Activated T-cell treated with anti-CD3 and anti-CD28 coated beads for 4 hours (primary cell): ENCODE data around the gene OR2B2.

Experiments
- DNase-seq: peaks from one replicate; pipeline ENCODE4 v3.0.0-alpha.2; 2020

OR2B2 gene

GRCh38 chr6:27893059-27893835 is 18.9 kb downstream of the OR2B2 start:
- peak; percentile 67 for DNase-seq

DNA sequence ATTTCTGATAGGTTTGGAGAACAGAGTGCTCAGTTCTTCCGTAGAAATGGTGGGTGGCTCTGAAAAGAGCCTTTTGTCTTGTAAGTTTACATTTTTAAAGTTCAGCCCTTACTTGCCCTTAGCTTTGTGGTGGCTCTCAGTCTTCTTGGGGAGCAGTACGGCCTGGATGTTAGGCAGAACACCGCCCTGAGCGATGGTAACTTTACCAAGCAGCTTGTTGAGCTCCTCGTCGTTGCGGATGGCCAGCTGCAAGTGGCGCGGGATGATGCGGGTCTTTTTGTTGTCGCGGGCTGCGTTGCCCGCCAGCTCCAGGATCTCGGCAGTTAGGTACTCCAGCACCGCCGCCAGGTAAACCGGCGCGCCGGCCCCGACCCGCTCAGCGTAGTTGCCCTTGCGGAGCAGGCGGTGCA is 19.5 kb downstream of the OR2B2 start:
- no peak for DNase-seq

GRCh38 chr6:27891320-27891875 is 20.8 kb downstream of the OR2B2 start:
- no peak for DNase-seq

DNA sequence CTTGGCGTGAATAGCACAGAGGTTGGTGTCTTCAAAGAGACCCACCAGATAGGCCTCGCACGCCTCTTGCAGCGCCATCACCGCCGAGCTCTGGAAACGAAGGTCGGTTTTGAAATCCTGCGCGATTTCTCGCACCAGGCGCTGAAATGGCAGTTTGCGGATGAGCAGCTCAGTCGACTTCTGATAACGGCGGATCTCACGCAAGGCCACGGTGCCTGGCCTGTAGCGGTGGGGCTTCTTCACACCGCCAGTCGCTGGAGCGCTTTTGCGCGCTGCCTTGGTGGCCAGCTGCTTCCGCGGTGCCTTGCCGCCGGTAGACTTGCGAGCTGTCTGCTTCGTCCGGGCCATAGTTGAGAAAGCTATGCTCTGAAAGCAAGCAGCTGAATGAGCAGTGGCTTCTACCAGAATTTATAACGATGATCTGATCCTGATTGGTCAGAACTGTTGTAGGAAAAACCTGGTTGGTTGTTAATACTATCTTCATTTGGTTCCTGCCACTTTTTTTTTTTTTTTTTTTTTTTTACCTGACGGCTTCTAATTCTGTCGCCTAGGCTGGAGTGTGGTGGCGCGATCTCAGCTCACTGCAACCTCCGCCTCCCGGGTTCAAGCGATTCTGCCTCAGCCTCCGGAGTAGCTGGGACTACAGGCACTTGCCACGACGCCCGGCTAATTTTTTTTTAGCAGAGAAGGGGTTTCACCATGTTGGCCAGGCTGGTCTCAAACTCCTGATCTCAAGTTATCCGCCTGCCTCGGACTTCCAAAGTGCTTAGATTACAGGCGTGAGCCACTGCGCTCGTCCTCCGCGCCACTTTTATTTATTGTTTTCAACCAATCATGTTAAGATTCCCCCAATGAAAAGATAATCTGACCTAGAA is 21.5 kb downstream of the OR2B2 start:
- peak; percentile 23 for DNase-seq

GRCh38 chr6:27889628-27890444 is 22.4 kb downstream of the OR2B2 start:
- DNase-seq, result no peak

DNA sequence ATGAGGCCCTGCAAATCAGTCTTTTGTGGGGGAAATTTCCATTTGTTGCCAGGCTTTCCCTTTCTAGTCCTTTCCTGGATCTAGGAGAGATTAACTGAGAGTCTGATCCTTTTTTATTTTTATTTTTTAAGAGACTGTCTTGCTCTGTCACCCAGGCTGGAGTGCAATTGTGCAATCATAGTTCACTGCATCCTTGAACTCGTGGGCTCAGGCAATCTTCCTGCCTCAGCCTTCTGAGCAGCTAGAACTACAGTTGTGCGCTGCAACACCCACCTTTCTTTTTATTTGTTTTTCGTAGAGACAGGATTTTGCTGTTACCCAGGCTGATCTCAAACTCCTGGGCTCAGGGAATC is 22.9 kb downstream of the OR2B2 start:
- DNase-seq, result no peak

GRCh38 chr6:27888566-27888965 is 23.6 kb downstream of the OR2B2 start:
- DNase-seq, result no peak

DNA sequence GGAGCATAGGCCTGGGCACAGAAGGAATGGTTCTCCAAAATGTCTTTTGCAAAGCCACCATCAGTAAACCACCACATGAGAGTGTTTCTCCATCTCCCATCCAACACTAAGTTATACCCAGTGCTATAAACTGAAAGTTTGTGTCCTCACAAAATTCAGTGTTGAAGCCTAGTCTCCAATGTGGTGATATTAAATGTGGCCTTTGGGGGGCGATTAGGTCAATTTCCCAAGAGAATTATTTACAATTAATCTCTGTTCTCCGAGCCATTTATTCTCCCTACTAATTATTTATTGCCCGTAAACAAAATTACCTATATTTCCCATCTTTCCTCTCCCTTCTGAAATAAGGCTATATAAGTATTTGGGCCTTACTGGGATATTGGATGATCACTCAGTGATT is 26.1 kb downstream of the OR2B2 start:
- no peak for DNase-seq

GRCh38 chr6:27883136-27883535 is 29.1 kb downstream of the OR2B2 start:
- DNase-seq, result no peak

DNA sequence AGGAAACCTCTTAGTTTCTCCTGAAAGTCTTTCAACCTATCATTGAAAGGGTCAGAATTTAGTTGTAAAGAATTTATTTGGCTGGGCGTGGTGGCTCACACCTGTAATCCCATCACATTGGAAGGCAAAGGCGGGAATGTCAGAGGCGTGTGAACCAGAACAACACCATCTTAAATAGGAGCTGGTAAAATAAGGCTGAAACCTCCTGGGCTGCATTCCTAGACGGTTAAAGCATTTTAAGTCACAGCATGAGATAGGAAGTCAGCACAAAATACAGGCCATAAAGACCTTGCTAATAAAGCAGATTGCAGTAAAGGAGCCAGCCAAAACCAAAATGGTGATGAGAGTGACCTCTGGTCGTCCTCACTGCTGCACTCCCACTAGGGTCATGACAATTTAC is 29.6 kb downstream of the OR2B2 start:
- no peak for DNase-seq

DNA sequence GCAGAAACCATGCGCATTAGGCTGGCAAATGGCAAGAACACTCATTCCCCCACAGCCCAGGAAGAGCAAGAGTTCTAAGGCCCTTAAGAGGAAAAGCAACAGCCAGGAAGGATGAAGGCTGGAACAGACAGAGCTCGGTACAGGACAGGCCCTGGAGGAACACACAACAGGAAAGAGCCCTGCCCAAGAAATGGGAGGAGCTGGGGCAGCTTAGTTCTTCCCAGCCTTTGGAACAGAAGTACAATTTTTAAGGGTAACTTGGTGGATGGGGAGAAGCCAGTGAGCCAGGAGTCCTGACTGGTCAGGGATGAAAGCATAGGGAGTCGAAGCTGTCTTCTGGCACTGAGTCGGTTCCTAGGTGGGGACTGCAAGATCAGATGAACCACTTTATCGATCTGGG is 32.4 kb downstream of the OR2B2 start:
- DNase-seq, result no peak

DNA sequence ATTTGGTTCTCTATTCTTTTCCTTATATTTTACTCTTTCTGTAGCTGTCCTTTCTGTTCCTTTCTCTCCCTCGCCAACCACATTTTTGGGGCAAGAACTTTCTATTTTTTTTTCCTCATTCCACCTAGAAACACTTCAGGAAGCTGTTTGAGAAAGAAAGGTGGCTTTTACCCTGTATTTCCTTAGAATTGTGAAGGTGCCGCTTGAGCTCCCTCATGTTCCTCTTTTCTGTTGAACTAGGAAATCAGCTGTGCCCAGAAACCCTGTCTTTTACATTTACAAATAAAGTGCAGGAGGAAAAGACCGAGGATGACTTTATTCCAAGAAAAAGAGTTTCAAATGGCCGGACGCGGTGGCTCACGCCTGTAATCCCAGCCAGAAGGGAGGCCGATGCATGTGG is 38.2 kb downstream of the OR2B2 start:
- no peak for DNase-seq

DNA sequence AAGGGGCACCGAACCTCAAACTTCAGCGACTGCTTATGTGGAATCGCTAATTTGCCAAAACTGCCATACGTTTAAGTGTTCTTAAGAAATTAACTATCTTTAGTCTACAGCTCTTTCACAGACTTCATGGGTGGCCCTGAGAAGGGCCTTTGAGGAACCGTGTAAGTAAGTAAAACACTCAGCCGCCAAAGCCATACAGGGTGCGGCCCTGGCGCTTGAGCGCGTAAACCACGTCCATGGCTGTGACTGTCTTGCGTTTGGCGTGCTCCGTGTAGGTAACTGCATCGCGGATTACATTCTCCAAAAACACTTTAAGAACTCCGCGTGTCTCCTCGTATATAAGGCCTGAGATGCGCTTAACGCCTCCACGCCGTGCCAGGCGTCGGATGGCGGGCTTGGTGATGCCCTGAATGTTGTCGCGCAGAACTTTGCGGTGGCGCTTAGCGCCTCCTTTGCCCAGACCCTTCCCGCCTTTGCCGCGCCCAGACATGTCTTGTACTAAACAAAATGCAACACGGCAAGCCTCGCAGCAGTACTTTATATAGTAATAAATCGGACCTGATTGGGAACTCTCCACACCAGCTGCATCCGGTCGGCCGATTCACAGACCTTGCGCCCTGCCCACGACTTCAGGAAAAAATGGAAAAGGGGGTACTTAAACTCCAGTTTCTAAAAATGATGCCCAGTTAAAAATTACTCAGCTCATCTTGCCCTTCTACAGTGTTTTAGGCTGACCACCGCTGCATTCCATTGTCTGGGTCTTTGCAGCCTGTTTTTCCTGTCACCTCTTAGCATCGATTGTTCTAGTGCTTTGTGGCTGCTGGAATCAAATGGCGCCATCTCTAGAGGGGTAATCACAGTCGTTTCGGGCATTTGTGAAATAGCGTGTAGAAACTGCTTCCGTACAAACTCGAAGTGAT is 38.9 kb downstream of the OR2B2 start:
- peak; percentile 39 for DNase-seq

- no peak for DNase-seq
Observed at GRCh38 chr6:27872642-27873020, 39.6 kb downstream of the OR2B2 start.

DNA sequence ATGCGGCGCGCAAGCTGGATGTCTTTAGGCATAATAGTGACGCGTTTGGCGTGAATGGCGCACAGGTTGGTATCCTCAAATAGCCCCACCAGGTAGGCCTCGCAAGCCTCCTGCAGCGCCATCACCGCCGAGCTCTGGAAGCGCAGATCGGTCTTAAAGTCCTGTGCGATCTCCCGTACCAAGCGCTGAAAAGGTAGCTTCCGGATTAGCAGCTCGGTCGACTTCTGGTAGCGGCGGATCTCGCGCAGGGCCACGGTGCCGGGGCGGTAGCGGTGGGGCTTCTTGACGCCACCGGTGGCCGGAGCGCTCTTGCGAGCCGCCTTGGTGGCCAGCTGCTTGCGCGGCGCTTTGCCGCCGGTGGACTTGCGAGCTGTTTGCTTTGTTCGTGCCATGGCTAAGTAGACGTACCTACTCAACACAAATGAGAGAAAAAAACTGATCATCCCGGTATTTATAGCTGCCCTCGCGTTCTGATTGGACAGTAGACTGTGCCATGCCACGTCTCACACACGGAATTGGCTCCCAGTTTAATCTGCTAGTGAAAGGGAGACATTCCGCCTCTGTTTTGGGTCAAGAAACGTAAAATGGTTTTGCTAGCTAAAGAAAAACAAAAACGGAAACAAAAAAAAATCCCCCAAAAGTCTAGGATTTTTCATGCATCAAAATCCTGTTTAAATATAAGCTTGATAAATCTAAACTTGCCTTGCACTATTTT is 40.1 kb downstream of the OR2B2 start:
- DNase-seq, result peak; percentile 82

DNA sequence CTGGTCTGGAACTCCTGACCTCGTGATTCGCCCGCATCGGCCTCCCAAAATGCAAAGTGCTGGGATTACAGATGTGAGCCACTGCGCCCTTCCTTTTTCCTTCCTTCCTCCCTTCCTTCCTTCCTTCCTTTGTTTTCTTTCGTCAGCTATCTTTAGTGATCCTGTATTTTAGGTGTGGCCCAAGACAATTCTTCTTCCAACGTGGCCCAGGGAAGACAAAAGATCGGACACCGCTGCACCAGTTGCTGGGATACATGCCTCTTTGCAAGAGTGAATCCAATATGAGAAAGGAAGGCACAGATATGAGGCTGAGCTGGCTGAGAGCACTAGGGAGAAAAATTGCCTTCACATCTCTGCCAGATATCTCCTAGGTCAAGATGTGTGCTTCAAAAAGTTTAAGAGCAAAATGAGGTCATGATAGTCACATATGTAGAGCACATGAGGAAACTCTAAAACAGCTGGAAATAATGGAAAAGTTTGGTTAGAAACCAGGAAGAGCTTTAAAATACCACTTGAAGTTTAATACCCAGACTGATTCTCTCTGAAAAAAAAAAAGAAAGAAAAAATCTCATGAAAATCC is 41.8 kb downstream of the OR2B2 start:
- no peak for DNase-seq

- DNase-seq, result no peak
Observed at GRCh38 chr6:27868311-27868710, 43.9 kb downstream of the OR2B2 start.

DNA sequence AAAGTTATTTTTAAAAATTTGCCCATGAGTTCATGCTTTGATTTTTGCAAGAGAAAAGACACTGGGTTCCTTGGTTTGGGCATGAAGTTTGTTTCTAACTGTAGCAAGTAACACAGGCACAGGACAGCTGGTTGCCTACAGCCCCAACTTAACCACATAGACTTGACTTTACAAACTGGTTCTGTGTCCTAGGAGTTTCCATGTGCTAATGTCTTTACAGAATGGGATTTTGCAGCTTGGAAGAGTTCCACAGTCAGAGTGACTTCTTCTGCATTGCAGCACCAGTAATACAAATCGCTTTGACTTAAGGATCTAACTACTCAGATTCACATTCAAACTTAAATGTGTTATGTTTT is 44.3 kb downstream of the OR2B2 start:
- DNase-seq, result no peak

DNA sequence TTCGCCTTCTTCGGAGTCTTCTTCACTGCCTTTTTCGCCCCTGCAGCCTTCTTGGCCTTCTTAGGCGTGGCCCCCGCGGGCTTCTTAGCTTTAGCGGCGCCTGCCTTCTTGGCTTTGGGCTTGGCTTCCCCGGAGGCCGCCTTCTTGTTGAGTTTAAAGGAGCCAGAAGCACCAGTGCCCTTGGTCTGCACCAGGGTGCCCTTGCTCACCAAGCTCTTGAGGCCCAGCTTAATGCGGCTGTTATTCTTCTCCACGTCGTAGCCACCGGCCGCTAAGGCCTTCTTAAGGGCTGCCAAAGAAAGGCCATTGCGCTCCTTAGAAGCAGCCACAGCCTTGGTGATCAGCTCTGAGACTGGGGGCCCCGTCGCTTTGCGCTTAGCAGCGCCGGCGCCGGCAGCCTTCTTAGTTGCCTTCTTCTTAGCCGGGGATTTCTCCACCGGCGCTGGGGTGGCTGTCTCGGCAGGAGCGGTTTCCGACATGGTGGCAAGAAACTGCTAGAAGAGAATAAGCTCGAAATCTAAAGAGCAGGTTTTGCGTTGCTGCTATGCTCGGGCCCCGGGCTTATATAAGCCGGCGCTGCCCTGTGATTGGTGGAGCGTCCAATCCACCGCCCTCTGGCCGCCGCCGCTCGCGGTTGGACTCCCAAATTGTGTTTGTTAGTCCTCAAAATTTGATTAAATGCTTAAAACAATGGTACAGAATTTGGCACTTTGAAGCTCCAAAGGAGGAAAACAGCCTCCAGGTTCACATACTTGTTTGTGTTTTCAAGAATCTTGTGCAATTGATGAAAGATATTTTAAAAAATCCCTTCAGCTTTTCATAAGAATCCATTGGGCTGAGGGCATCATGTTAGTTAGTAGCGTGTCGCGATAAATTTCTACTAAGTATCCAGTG is 44.9 kb downstream of the OR2B2 start:
- peak; percentile 39 for DNase-seq
